HFFc6 (cell line): ENCODE measurements around the gene RASL10A. TPM values are rescaled to one million over a fixed set of nuclear protein-coding genes. Genes with fewer than 3 reads are reported as not detected.
A peak's percentile ranks its signal among the peaks of the same experiment; 100 is the strongest.

Experiments
- DNase-seq: peaks from one replicate; pipeline ENCODE4 v3.0.0-alpha.2; 2018
- H3K27ac Mint-ChIP-seq: 2 replicates; pipeline ENCODE4 v1.8.0; 2020; ENCODE audit warnings: mild to moderate bottlenecking, mixed read lengths
- H3K27me3 Mint-ChIP-seq: 2 replicates; pipeline ENCODE4 v1.8.0; 2021; ENCODE audit warnings: mild to moderate bottlenecking, moderate library complexity, mixed read lengths; ENCODE audit not compliant: insufficient read depth
- H3K36me3 Mint-ChIP-seq: 2 replicates; pipeline ENCODE4 v1.8.0; 2021; ENCODE audit warnings: low read depth, mixed read lengths
- H3K4me1 Mint-ChIP-seq: 2 replicates; pipeline ENCODE4 v1.8.0; 2020; ENCODE audit warnings: low read depth, mixed read lengths
- H3K4me3 Mint-ChIP-seq: 2 replicates; pipeline ENCODE4 v1.8.0; 2020; ENCODE audit warnings: mild to moderate bottlenecking, moderate library complexity, mixed read lengths
- H3K9me3 Mint-ChIP-seq: 2 replicates; pipeline ENCODE4 v1.8.0; 2020; ENCODE audit warnings: mild to moderate bottlenecking, mixed read lengths
- total RNA-seq, 6 experiments: library from RNA; stranded (reverse); fragmentation: NEBNext Ultra II Directional; extraction: Animal tissue kit (Norgen Biotek cat#: 25700); gene quantifications; 2 replicates in 1 of 6; 3 replicates in 5 of 6; pipeline ENCODE4 v1.2.3, GENCODE V29; 2021
- TF ChIP-seq, protein P1 (sequence below): fragments of 200-600 bp; sonication (generic); IDR thresholded peaks from 2 replicates; pipeline ENCODE4 v1.5.0; 2021; ENCODE audit warnings: antibody characterized with exemption, mild to moderate bottlenecking

Gene RASL10A
- total RNA-seq, 6 experiments from 2014 or later, result 0.24 to 0.28 TPM; not detected in 4

DNA sequence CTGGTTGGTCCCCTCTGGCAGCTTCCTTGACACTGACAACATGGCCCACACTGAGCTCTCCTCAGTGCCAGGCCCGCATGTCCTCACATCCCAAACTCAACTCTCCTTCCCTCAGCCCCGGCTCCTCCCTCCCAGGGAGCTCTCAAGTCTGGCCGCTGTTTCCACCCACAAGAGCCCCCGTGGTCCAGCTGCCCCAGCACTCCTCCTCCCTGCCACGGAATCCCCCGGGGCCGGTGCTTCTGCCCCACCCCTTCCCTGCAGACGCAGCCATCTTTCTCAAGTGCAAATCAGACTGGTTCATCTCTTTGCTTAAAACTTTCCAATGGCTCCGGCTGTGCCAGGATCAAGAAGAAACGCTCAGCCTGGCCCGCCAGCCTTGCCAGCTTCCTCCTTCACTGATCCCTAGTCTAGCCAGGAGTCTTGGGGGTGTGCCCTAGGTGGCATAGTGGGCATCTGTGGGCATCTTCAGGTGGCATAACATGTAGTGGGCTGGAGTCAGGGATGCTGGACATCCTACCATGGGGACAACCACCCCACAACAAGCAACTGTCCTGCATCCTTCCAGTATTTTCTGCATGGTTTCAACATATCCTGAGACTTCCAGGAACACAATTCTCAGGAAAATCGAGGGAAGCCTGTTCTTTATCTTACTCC is 22.3 kb upstream of the RASL10A start:
- Mint-ChIP-seq H3K27me3 (peaks cover 2% of the 10 kb centered on the region; the same call in 1 of the 2 replicates), H3K9me3 (no peaks in the 10 kb centered on the region), H3K36me3 (peaks cover 20% of the 10 kb centered on the region), H3K4me3 (no peak overlapping the region), H3K27ac (no peak overlapping the region; the same call in 1 of the 2 replicates), H3K4me1 (peaks cover 17% of the 10 kb centered on the region)
- TF ChIP-seq, protein P1, sequence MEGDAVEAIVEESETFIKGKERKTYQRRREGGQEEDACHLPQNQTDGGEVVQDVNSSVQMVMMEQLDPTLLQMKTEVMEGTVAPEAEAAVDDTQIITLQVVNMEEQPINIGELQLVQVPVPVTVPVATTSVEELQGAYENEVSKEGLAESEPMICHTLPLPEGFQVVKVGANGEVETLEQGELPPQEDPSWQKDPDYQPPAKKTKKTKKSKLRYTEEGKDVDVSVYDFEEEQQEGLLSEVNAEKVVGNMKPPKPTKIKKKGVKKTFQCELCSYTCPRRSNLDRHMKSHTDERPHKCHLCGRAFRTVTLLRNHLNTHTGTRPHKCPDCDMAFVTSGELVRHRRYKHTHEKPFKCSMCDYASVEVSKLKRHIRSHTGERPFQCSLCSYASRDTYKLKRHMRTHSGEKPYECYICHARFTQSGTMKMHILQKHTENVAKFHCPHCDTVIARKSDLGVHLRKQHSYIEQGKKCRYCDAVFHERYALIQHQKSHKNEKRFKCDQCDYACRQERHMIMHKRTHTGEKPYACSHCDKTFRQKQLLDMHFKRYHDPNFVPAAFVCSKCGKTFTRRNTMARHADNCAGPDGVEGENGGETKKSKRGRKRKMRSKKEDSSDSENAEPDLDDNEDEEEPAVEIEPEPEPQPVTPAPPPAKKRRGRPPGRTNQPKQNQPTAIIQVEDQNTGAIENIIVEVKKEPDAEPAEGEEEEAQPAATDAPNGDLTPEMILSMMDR, result no peak
- DNase-seq, result no peak

DNA sequence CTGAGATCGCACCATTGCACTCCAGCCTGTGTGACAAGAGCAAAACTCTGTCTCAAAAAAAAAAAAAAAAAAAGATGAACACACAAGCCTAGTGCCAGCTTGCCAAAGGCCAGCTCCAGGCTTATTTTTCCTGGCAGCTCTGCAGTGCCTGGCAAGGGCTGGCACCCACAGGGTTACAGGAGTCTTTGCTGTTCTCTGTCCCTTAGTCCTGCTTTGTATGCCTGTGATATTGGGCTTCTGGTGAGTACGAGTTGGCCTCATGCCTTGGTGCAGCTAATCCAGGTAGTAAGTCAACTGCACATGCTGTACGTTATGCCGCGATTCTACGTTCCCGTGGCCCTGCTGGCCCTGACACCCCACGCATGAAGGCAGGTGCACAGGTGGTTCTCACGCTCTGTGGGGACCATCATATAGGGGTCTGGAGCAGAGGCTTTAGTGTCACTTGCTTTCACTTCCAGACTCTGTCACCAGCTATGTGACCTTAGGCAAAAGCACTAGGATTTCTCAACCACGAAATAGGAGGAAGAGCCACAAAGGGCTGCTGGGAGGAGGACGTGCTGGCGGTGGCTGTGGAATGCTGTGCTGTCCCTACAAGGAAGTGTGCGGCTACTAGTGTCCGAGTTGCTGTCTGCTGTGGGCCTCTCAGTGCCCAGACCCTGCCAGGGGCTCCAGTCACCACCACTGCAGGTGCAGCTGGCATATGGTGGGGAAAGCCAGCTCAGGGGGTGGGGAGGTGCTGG is 21.4 kb upstream of the RASL10A start:
- Mint-ChIP-seq H3K27me3 (peaks cover 4% of the 10 kb centered on the region), H3K9me3 (no peaks in the 10 kb centered on the region), H3K4me1 (peaks cover 9% of the 10 kb centered on the region; the same call in 1 of the 2 replicates), H3K27ac (no peak overlapping the region), H3K36me3 (peaks cover 20% of the 10 kb centered on the region), H3K4me3 (no peak overlapping the region)
- no peak for DNase-seq
- TF ChIP-seq, protein P1, result no peak

DNA sequence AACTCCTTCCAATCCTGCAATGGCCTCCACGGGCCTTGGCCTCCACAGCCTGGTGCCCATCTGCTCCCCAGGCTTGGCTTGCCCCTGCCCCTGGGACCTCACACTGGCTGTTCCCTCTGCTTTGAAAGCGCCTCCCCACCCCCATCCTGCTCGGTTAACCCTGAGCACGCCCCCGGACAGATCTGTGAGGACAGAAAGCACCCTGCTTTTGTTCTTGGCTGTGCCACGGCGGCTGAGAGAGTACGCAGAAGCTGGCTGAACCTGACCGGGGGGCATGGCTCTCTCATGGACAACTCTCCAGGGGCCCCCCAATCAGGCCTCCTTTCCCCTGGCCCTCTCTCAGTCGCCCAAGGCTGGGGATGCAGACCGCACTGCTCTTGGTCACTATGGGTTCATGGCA is 20.2 kb upstream of the RASL10A start:
- TF ChIP-seq, protein P1, result no peak
- Mint-ChIP-seq H3K27ac (0 out of 2 replicates have a peak overlapping the region, but pooled peaks have one; percentile 1), H3K4me1 (peaks cover 19% of the 10 kb centered on the region), H3K4me3 (no peak overlapping the region), H3K36me3 (peaks cover 20% of the 10 kb centered on the region), H3K27me3 (peaks cover 4% of the 10 kb centered on the region), H3K9me3 (no peaks in the 10 kb centered on the region)
- DNase-seq, result no peak

DNA sequence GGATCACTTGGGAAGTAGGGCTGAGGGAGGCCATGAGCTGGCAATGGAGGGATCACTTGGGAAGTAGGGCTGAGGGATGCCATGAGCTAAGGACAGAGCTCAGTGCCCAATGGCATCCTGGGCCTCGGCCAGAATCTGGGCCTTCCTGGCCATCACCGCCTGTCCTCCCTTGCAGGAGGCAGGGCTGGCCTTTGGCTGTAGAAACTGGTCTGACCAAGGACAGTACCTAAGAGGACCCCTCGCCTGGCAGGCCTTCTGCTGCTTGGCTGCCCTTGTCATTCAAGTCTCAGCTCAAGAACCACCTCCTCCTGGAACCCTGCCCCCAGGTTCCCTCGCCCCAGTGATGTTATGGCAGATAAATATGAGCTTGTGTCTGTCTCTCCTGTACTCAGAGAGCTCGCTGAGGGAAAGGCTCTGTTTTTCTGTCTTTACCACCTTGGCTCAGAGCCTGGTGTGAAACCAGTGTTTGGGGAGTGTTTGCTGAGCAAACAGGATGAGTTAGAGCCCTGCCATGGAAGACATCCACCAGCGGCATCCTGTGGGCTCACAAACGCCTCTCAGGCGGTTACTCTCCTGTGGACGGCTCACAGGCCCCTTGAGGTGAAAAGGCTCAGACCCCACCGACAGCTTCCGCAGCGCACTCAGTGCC is 19.3 kb upstream of the RASL10A start:
- Mint-ChIP-seq H3K4me1 (peaks cover 22% of the 10 kb centered on the region), H3K27ac (no peak overlapping the region), H3K9me3 (no peaks in the 10 kb centered on the region), H3K36me3 (peaks cover 20% of the 10 kb centered on the region), H3K27me3 (peaks cover 3% of the 10 kb centered on the region), H3K4me3 (no peak overlapping the region)
- no peak for DNase-seq
- TF ChIP-seq, protein P1, result no peak

DNA sequence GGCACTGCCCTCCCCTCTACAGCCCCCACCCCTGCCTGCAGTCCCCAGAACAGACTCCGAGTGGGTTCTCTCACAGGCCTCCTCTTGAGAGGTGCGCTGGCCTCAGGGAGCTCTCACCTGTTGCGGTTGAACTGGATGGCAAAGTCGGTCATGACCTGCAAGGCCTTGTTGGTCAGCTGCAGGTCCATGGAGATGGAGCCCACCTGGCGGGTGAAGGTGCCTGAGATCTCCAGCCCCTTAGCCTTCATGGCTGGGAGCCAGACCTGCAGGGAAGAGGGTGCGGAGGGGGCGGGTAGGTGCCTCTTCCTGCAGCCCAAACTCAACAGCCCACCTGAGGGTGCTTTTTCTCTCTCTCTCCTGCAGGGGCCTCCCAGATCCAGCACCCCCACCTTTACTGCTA is 18.7 kb upstream of the RASL10A start:
- Mint-ChIP-seq H3K9me3 (no peaks in the 10 kb centered on the region), H3K27me3 (peaks cover 2% of the 10 kb centered on the region; the same call in 1 of the 2 replicates), H3K27ac (no peak overlapping the region), H3K4me3 (no peak overlapping the region), H3K36me3 (peaks cover 14% of the 10 kb centered on the region), H3K4me1 (peaks cover 23% of the 10 kb centered on the region)
- TF ChIP-seq, protein P1, result no peak
- no peak for DNase-seq
